Neuronal stem cell (in vitro differentiated cells): Measurements from ENCODE around the gene SUGP1.

Experiments
- DNase-seq: peaks from one replicate; pipeline ENCODE4 v3.0.0-alpha.2; 2013; ENCODE audit warnings: low spot score
- H2AFZ ChIP-seq: one replicate; pipeline ENCODE4 v1.6.1; 2013; ENCODE audit warnings: mild to moderate bottlenecking, low read length, inconsistent platforms
- H2AK5ac ChIP-seq: 2 replicates; pipeline ENCODE4 v1.6.1; 2013; ENCODE audit warnings: low read depth, mild to moderate bottlenecking, inconsistent platforms, low read length, moderate library complexity, mixed read lengths
- H2BK120ac ChIP-seq: 2 replicates; pipeline ENCODE4 v1.6.1; 2013; ENCODE audit warnings: low read depth, mild to moderate bottlenecking, inconsistent platforms, low read length, moderate library complexity, mixed read lengths
- H2BK12ac ChIP-seq: one replicate; pipeline ENCODE4 v1.6.1; 2013; ENCODE audit warnings: low read length, inconsistent platforms
- H2BK15ac ChIP-seq: 2 replicates; pipeline ENCODE4 v1.6.1; 2013; ENCODE audit warnings: mild to moderate bottlenecking, low read length, inconsistent platforms, mixed read lengths
- H2BK5ac ChIP-seq: one replicate; pipeline ENCODE4 v1.6.1; 2013; ENCODE audit warnings: inconsistent platforms, mild to moderate bottlenecking, low read length, moderate library complexity
- H3K14ac ChIP-seq: one replicate; pipeline ENCODE4 v1.6.1; 2013; ENCODE audit warnings: low read length, inconsistent platforms
- H3K18ac ChIP-seq: 2 replicates; pipeline ENCODE4 v1.6.1; 2013; ENCODE audit warnings: low read length, inconsistent platforms
- H3K23ac ChIP-seq: 2 replicates; pipeline ENCODE4 v1.6.1; 2013; ENCODE audit warnings: low read depth, mild to moderate bottlenecking, mixed read lengths, low read length, inconsistent platforms; ENCODE audit not compliant: poor library complexity
- H3K27ac ChIP-seq: replicated peaks from 3 replicates; pipeline ENCODE4 v1.5.1; 2013; ENCODE audit warnings: low read length, inconsistent platforms
- H3K27me3 ChIP-seq, 3 experiments: 2 replicates each; pipeline ENCODE4 v1.6.1; 2013; ENCODE audit warnings: low read length in 3 of 3, mild to moderate bottlenecking in 2 of 3, inconsistent platforms in 1 of 3, low read depth in 1 of 3, mixed read lengths in 1 of 3, moderate library complexity in 1 of 3; ENCODE audit not compliant: control insufficient read depth in 3 of 3, insufficient read depth in 3 of 3
- H3K36me3 ChIP-seq, 2 donors: replicated peaks in 1 of 2; 2 replicates each; pipeline ENCODE4 v1.6.1; 2013; ENCODE audit warnings: low read length in 2 of 2; ENCODE audit not compliant: control insufficient read depth in 2 of 2, insufficient read depth in 2 of 2
- H3K4ac ChIP-seq: 2 replicates; pipeline ENCODE4 v1.6.1; 2013; ENCODE audit warnings: inconsistent platforms, mild to moderate bottlenecking, low read length, moderate library complexity
- H3K4me1 ChIP-seq, 2 donors: 1 replicate in 1 of 2; 2 replicates in 1 of 2; pipeline ENCODE4 v1.6.1; 2013; ENCODE audit warnings: low read length in 2 of 2, low read depth in 1 of 2; ENCODE audit not compliant: control insufficient read depth in 2 of 2, insufficient read depth in 1 of 2
- H3K4me2 ChIP-seq: one replicate; pipeline ENCODE4 v1.6.1; 2013; ENCODE audit warnings: mild to moderate bottlenecking, low read length, inconsistent platforms; ENCODE audit not compliant: insufficient read depth, poor library complexity, severe bottlenecking
- H3K4me3 ChIP-seq, 2 donors: 2 replicates each; pipeline ENCODE4 v1.5.1; 2013; ENCODE audit warnings: low read length in 2 of 2, mild to moderate bottlenecking in 2 of 2, inconsistent platforms in 1 of 2, moderate library complexity in 1 of 2
- H3K79me1 ChIP-seq: one replicate; pipeline ENCODE4 v1.6.1; 2013; ENCODE audit warnings: low read depth, mild to moderate bottlenecking, inconsistent platforms, low read length, moderate library complexity
- H3K9ac ChIP-seq: one replicate; pipeline ENCODE4 v1.6.1; 2013; ENCODE audit warnings: mild to moderate bottlenecking, low read depth, low read length, inconsistent platforms; ENCODE audit not compliant: poor library complexity
- H3K9me3 ChIP-seq, 2 donors: replicated peaks in 1 of 2; 2 replicates each; pipeline versions ENCODE3 to v1.6.1; 2013; ENCODE audit warnings: low read length in 2 of 2, mild to moderate bottlenecking in 2 of 2, inconsistent platforms in 1 of 2, low read depth in 1 of 2, mixed read lengths in 1 of 2, moderate library complexity in 1 of 2; ENCODE audit not compliant: control insufficient read depth in 2 of 2, insufficient read depth in 1 of 2
- H4K8ac ChIP-seq: one replicate; pipeline ENCODE4 v1.6.1; 2013; ENCODE audit warnings: low read depth, mild to moderate bottlenecking, inconsistent platforms, low read length, moderate library complexity
- H4K91ac ChIP-seq: one replicate; pipeline ENCODE4 v1.6.1; 2013; ENCODE audit warnings: low read length, low read depth, mild to moderate bottlenecking, inconsistent platforms; ENCODE audit not compliant: poor library complexity
- WGBS, 2 donors: extraction: QIAGEN DNeasy Blood & Tissue Kit; methylation state at CpG; one replicate each; pipeline ENCODE4 v1.1.7; 2013; ENCODE audit warnings: missing lambda C conversion rate in 2 of 2, mixed read lengths in 1 of 2; ENCODE audit not compliant: insufficient read length in 2 of 2, insufficient replicate concordance in 1 of 2; ENCODE audit errors: extremely low coverage in 2 of 2; 5-methylcytosine and 5-hydroxymethylcytosine counted together

Gene SUGP1

GRCh38 chr19:19279853-19280252 lies 40.5 kb downstream of the SUGP1 start:
- Histone ChIP-seq H3K14ac (no peak overlapping the region), H3K27me3 (no peaks in the 10 kb centered on the region), H2BK15ac (no peak overlapping the region), H4K8ac (no peak overlapping the region), H3K4ac (no peak overlapping the region), H3K79me1 (peaks cover 6% of the 10 kb centered on the region), H3K36me3 (peaks cover 60 to 96% of the 10 kb centered on the region in 2 donors), H2AFZ (no peak overlapping the region), H2BK12ac (no peak overlapping the region), H2BK5ac (no peak overlapping the region), H3K4me1 (peaks cover 0 to 1% of the 10 kb centered on the region in 2 donors), H3K4me3 (no peak overlapping the region), H3K27ac (no peak overlapping the region), H3K9me3 (no peaks in the 10 kb centered on the region), H2BK120ac (no peak overlapping the region), H3K9ac (no peak overlapping the region), H3K18ac (no peak overlapping the region), H3K23ac (no peak overlapping the region), H4K91ac (no peak overlapping the region), H2AK5ac (no peak overlapping the region), H3K4me2 (no peak overlapping the region)
- no CpG with 5 or more reads among the region's 16 CpGs for WGBS, 2 donors
- no peak for DNase-seq

- H3K9me3 ChIP-seq = no peaks in the 10 kb centered on the region
- H3K18ac ChIP-seq = no peak overlapping the region
- H3K36me3 ChIP-seq = peaks cover 60 to 92% of the 10 kb centered on the region in 2 donors
- peak overlapping the region; percentile 44 for H3K9ac ChIP-seq
- no peak for DNase-seq
- H3K4me1 ChIP-seq = peaks cover 0 to 1% of the 10 kb centered on the region in 2 donors
- H4K91ac ChIP-seq = no peak overlapping the region
- no peak overlapping the region for H3K4me3 ChIP-seq
- no peak overlapping the region for H3K14ac ChIP-seq
- H2BK15ac ChIP-seq = no peak overlapping the region
- H2BK12ac ChIP-seq = peak overlapping the region; percentile 31
- no peak overlapping the region for H3K4me2 ChIP-seq
- peak overlapping the region; percentile 80 for H3K23ac ChIP-seq
- H2AFZ ChIP-seq = no peak overlapping the region
- no peak overlapping the region for H4K8ac ChIP-seq
- H3K27me3 ChIP-seq = no peaks in the 10 kb centered on the region
- H2BK5ac ChIP-seq = no peak overlapping the region
- H2AK5ac ChIP-seq = no peak overlapping the region
- no peak overlapping the region for H2BK120ac ChIP-seq
- H3K79me1 ChIP-seq = peaks cover 6% of the 10 kb centered on the region
- no peak overlapping the region for H3K27ac ChIP-seq
- WGBS, 2 donors = no CpG with 5 or more reads among the region's 19 CpGs
- no peak overlapping the region for H3K4ac ChIP-seq
Observed at GRCh38 chr19:19279062-19279612, 41.2 kb downstream of the SUGP1 start.

- H4K8ac ChIP-seq = no peak overlapping the region
- H3K9me3 ChIP-seq = no peaks in the 10 kb centered on the region
- H2AK5ac ChIP-seq = no peak overlapping the region
- H2BK15ac ChIP-seq = no peak overlapping the region
- peaks cover 6% of the 10 kb centered on the region for H3K79me1 ChIP-seq
- H3K23ac ChIP-seq = peak overlapping the region; percentile 80
- no CpG with 5 or more reads among the region's 7 CpGs for WGBS, 2 donors
- H2BK12ac ChIP-seq = no peak overlapping the region
- peaks cover 55 to 83% of the 10 kb centered on the region in 2 donors for H3K36me3 ChIP-seq
- H3K4me3 ChIP-seq = no peak overlapping the region
- H3K18ac ChIP-seq = no peak overlapping the region
- no peak overlapping the region for H4K91ac ChIP-seq
- H2BK120ac ChIP-seq = no peak overlapping the region
- H3K4me2 ChIP-seq = no peak overlapping the region
- no peak overlapping the region for H3K4ac ChIP-seq
- no peak overlapping the region for H2AFZ ChIP-seq
- H3K27me3 ChIP-seq = no peaks in the 10 kb centered on the region
- H2BK5ac ChIP-seq = no peak overlapping the region
- DNase-seq = no peak
- H3K9ac ChIP-seq = no peak overlapping the region
- no peak overlapping the region for H3K27ac ChIP-seq
- peaks cover 0 to 3% of the 10 kb centered on the region in 2 donors for H3K4me1 ChIP-seq
- no peak overlapping the region for H3K14ac ChIP-seq
Observed at GRCh38 chr19:19278315-19278714, 42.0 kb downstream of the SUGP1 start.

GRCh38 chr19:19276851-19277250 lies 43.5 kb downstream of the SUGP1 start:
- H2BK5ac ChIP-seq = no peak overlapping the region
- peaks cover 6% of the 10 kb centered on the region for H3K79me1 ChIP-seq
- no peak overlapping the region for H3K4ac ChIP-seq
- no peaks in the 10 kb centered on the region for H3K9me3 ChIP-seq
- H3K4me1 ChIP-seq = peaks cover 0 to 6% of the 10 kb centered on the region in 2 donors
- no peak overlapping the region for H4K8ac ChIP-seq
- no peak overlapping the region for H3K14ac ChIP-seq
- H2BK12ac ChIP-seq = no peak overlapping the region
- no peak overlapping the region for H2AFZ ChIP-seq
- peaks cover 54 to 70% of the 10 kb centered on the region in 2 donors for H3K36me3 ChIP-seq
- H3K23ac ChIP-seq = no peak overlapping the region
- no peak overlapping the region for H2AK5ac ChIP-seq
- no peaks in the 10 kb centered on the region for H3K27me3 ChIP-seq
- H3K4me3 ChIP-seq = no peak overlapping the region
- H2BK120ac ChIP-seq = no peak overlapping the region
- WGBS, 2 donors = no CpG with 5 or more reads among the region's 20 CpGs
- H3K18ac ChIP-seq = no peak overlapping the region
- DNase-seq = no peak
- no peak overlapping the region for H3K9ac ChIP-seq
- H2BK15ac ChIP-seq = no peak overlapping the region
- H3K4me2 ChIP-seq = no peak overlapping the region
- no peak overlapping the region for H4K91ac ChIP-seq
- H3K27ac ChIP-seq = no peak overlapping the region
